CD4-positive, alpha-beta T cell treated with Interleukin-15 for 4 hours (primary cell): Measurements from ENCODE around the gene MYCN.

ENCODE experiments used
- DNase-seq: peaks from one replicate; pipeline ENCODE4 v3.0.0-alpha.2; 2020; ENCODE audit warnings: low spot score

Gene MYCN

DNA sequence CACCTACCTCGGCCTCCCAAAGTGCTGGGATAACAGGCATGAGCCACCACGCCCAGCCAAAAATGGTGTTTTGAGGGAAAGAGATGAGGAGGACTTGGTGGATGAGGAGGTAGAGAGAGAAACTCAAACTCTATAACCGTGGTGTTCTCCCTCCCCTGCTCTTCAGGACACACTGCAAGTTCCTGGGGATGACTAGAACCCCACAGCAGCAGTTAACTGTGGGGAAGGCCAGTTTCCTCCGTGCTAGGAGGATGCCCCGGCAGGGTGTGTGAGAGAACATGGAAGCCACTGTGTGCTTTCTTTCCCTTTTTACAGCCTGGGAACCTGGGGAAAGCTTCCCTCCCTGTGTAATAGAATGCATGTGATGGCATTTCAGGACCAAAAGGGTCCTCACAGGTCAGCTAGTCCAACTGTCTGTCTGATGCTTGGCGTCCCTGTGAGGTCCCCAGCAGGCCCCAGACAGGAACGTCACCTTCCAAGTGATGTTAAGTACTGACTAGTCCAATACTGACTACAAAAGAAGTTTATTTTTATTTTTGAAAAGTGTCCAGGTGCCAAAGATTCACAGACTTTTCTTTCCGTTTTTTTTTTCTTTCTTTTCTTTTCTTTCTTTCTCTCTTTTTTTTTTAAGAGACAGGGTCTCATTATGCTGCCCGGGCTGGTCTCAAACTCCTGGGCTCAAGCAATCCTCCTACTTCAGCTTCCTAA, 38.9 kb downstream of the MYCN start:
- DNase-seq = no peak

DNA sequence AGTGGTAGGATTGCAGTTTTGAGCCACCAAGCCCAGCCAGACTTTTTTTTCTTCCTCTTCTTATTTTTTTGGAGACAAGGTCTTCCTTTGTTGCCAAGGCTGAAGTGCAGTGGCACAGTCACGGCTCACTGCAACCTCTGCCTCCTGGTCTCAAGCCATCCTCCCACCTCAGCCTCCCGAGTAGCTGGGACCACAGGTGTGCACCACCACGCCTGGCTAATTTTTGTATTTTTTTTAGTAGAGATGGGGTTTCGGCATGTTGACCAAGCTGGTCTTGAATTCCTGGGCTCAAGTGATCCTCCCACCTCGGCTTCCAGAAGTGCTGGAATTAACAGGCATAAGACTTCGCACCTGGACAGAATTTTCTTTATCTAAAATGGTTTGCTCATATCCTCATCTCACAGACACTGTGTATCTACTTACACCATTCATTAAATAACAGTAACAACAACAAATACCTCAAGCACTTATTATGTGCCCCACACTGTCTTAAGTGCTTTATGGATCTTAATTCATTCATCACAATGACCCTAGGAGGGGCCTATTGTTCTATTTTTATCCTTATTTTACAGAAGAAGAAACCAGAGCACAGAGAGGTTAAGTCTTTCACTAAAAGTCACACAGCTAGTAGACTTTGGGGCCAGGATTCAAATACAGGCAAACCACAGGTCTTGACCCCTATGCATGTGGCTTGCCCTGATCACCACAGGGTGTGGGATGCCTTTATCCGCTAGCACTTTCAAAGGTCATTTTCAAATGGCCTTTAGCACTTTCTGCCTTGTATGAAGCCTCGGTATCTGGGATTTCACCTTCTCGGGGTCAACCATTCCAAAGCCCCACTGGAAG, 39.6 kb downstream of the MYCN start:
- no peak for DNase-seq

DNA sequence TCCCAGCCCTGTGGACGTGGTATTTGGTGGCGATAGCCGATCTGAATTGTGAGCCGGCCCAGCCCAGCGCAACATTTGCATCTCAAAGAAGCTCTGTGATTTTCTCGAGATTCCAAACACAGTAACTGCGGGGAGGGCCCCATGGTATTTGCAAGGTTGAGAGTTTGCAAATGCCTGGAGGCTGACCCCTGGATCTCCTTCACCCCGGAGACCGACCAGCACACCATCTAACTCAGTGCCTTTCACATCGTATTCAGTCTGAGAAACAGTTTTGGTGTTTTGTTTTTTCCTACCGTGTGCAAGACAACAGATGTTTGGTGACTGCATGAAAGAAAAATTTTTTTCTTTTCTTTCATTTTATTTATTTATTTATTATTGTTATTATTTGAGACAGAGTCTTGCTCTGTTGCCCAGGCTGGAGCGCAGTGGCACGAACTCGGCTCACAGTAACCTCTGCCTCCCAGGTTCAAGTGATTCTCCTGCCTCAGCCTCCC, 40.3 kb downstream of the MYCN start:
- DNase-seq = no peak

DNA sequence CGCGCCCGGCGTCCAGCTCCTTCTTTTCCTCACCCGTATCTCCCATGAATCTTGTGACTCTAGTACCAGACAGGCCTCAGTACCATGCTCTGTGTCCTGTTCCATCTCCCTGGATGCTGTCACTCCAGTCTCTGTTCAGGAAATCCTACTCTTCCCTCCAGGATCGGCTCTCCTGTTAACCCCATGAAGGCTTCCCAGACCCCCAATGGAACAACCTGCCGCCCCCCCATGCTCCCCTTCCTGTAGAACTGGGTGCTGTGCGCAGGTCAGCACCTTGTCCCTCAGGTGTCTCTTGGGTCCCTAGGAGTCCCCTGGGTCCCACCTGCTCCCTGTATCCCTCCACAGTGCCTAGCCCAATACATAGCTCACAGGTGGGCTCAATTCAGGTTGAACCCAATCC, 41.3 kb downstream of the MYCN start:
- no peak for DNase-seq

DNA sequence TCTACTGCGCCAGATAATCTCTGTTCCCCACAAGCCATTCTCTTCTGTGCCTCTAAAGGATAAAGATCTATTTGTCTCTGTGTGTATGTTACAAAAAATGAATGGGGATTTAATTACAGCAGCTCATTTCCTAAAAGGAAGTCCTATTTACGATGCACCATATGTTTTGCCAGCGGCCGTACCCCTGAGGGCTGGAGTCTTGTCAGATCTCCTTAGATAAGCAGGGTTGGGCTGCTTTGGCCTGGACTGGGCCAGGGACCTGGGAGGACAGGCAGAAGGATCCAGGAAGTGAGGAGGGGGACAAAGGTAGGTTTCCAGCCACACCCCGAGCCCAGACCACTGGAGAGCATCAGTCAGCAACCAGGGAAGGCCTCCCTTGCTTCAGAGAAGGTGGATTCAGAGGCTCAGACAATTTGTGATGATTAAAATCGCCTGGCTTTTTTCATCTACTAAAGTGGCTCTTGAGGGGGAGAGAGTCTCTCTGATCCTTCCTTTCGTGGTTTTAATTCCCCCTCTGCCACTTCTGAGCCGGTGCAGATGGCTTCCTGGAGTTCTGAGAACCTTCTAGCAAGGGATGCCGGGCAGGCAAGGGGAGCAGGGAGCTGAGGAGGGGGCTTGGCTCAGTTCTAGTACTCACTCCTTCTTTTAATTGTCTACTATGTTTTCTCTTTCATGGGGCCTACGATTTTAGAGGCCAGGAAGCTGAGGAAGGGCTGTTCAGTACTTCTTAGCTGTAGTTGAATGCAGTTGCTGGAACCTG, 42.1 kb downstream of the MYCN start:
- DNase-seq = no peak

DNA sequence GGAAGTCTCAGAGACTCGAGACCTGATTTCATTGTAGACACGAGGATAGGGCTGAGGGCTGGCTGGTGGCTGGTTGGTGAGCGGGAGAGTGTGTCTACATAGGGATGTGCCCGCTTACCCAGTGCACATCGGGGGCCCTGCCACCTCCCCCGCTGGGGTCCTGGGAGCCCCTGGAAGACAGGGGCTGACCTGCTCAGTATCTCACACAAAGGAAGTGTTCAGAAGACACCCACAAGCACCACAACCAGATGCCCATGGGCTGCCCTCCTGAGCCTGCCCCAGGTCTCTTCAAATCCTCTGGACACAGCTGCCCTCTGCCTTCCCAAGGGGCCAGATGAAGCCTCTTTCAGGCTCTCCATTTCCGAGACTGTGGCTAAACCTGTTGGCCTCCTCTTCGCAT, 43.1 kb downstream of the MYCN start:
- no peak for DNase-seq

DNA sequence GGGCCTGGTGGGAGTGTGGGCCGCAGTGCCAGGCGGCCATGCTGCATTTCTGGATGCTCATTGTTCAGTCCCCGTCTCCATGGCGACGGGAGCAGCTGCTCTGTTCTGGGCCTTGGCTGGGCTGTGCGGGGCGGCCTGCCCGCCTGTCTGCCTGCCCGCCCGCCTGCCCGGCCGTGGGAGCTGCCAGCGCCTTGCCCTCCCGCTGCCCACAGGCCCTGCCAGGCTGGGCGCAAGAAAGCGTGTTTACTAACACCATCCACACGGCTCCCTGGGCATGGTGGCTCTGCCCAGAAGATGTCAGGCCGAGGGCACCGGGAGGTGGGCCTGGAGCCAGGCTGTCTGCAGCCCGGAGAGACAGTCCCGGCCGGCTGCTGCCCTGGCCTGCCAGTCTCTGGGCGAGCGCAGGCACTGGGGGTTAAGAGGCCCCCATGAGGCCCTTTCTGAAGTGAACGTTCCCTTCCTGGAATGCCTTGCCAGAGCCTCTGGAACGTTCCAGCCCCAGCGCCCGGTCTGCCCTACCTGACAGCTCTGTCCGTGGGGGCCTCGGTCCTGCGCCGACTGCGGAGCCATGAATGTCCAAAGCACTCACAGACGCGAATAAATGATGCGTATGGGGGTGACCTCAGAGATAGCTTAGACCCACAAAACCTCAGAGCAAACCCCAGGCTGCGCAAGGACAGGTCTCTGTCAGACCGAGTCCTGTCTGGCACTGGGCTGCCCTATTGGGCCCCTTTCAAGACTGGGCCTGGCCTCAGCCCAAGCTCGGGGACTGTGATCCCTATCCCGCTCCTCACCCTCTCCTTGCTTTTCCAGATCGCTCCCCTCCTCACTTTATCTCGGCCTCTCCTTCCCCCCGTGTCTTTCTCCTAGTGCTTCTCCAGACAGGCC, 44.3 kb downstream of the MYCN start:
- no peak for DNase-seq

DNA sequence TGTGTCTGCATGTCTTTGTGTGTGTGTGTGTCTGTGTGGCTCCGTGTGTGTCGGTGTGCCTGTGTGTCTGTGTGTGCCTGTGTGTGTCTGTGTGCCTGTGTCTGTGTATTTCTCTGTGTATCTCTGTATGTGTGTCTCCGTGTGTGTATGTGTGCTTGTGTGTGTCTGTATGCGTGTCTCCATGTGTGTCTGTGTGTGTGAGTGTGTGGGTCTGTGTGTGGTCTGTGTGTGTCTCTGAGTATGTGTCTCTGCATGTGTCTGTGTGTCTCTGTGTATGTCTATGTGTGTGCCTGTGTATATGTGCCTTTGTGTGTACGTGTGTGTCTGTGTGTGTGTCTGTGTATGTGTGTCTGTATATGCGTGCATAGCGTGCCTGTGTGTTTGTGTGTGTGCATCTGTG, 45.2 kb downstream of the MYCN start:
- DNase-seq = no peak

DNA sequence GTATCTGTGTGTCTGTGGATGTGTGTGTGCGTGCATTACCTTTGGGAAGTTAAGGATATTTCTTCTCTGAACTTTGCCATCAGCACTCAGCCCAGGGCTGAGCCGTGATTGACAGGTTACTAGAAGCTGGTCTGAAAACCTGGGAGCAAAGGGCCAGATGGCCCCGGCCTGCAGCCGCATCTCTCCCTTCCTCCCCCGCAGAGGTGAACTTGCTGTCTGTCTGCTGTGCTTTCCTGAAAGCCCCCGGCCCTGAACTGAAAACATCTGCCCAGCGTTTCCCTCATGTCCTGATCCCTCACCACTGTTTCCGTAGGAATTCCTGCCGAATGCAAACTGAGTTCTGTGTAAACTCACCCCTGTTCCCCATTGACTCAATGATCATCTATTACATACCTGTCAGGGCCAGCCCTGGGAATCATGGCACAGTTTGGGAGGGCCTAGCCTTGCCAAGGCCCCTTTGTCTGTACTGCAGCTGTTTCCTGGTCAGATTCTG, 45.8 kb downstream of the MYCN start:
- no peak for DNase-seq

DNA sequence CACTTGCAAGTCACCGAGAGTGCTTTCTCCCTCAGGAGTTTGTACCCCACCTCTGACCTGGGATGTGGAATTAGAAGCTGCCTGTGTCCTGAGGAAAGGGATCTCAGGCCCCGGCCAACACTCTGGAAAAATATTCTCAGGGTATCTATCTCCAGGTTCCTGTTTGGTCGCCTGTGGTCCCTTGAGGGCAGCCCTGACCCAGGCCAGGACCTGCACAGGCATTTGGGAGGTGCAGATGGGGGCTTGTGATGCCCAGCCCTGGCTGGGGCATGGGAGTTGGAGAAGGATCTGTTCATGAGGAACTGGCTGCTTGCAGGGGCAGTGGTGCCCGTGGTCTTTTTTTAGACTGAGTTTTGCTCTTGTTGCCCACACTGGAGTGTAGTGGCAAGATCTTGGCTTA, 46.3 kb downstream of the MYCN start:
- DNase-seq = no peak

DNA sequence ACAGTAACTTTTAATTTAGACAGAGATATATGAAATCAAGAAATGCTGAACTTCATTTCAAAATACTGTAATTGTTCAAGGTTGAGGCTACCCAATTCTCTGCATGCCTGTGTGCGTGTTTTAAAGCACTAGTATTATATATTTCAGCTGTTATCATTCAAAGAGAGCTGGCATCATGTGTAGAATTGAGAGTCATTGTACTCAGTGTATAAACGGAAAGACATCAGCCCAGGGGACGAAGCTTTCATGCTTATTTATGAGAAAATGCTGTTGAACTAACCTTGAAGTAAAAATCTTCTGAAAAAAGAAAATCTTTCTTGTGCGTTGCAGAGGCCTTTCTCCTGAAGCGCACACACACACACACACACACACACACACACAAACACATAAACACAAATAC, 48.4 kb downstream of the MYCN start:
- DNase-seq = no peak

DNA sequence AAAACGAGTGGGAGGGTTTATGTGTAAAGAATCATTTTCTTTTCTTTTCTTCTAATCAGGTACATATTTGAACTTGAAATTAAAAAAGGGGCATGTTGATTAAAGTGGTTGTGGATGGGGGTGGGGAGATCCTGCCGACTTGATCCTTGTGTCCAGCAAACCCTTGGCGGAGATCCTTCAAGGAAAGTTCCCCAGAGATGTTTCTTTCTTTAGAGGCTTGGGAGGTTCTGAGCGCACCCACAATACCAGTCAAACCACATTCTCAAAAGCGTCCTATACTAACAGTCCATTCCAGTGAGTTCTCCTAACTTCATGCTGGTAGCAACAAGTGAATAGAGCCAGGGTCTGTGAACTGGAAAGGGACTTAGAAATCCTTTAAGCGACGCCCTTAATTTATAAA, 49.2 kb downstream of the MYCN start:
- DNase-seq = no peak

DNA sequence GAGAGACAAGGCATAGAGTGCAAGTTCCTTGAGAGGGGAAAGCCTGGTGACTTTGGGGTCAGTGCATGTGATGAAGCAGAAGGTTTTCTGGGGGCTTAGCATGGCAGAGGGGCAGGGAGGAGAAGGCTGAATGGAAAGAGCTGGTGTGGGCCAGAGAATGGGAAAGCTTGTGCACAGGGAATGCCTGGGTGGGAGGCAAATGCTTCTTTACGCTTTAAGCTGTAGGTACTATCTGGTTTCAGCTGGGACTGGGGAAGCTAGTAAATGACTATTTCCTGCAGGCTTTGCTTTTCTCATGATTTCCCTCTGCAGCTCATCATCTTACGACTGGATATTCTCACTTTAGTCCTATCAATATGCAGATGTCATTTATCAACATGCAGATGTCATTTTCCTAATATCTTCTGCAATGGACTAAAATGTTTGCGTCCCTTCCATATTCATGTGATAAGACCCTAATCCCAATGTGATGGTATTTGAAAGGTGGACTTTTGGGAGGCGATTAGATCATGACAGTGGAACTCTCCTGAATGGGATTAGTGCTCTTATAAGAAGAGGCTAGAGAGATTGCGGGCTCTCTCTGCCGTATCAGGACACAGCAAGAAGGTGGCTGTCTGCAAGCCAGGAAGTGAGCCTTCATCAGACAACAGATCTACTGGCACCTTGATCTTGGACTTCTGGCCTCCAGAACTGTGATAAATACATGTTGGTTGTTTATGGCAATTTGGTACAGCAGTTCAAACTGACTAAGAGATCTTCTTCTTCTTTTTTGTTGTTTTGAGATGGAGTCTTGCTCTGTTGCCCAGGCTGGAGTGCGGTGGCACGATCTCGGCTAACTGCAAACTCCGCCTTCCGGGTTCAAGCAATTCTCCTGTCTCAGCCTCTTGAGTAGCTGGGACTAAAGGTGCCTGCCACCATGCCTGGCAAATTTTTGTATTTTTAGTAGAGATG, 50.1 kb downstream of the MYCN start:
- no peak for DNase-seq

DNA sequence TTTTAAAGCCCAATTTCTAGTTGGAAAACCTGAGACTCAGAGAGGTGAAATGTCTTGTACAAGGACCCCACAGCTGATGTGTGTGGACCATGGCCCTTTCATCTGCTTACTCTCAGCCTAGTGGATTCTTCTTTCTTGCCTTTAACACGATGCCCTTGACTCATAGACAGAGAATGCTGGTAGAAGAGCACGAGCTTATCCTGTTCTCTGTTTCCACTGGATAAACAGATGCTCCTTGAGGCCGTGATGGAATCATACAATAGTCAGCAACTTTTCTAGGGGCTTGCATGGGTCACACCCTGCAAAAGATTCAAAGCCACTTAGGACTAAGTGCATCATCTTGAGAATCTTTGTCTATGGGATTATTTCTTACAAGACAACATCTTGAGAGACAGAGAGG, 50.9 kb downstream of the MYCN start:
- DNase-seq = no peak

DNA sequence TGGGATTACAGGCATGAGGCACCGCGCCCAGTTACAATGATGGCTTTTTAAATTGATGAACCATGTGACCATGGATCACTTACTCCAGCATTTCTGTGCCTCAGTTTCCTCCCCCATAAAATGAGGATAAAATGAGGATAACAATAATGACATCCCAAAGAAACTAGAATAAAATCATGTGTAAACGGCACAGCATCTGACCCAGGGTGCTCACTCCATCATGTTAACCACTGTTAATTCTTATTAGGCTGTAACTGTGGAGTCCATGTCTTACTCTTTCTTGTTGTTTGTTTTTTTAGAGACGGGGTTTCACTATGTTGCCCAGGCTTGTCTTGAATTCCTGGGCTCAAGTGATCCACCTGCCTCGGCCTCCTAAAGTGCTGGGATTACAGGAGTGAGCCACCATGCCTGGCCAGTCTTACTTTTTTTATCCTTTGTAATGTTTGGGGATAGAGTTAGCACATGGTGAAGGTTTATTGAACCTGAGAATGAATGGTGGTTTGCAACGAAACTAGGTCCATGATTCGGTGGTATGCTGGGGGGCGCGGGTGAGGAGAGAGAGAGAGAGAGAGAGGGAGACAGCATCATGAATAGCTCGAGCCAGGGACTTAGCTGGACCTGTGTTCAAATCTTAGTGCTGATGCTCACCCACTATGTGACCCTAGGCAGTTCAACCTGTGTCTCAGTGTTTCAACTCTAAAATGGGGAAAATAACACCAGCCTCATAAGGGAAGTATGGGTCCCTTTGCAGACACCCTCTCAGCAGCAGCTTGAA, 52.3 kb downstream of the MYCN start:
- no peak for DNase-seq

DNA sequence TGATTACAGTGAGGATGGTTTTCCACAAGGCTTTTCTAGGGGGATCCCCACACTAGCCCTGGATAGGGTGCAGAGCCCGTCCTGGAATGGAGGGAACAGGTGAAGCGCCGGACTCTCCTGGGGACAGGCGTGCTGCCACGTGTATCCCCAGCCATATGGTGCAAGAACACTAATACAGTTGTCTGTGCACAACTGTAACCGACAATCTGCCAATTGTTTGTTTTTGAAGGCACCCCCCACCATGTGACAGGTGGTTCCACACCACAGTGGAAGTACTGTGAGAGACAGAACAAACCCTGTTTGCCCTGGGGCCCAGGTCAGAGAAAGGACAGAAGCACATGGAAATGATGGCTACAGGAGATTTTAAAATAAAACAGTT, 52.9 kb downstream of the MYCN start:
- DNase-seq = no peak

DNA sequence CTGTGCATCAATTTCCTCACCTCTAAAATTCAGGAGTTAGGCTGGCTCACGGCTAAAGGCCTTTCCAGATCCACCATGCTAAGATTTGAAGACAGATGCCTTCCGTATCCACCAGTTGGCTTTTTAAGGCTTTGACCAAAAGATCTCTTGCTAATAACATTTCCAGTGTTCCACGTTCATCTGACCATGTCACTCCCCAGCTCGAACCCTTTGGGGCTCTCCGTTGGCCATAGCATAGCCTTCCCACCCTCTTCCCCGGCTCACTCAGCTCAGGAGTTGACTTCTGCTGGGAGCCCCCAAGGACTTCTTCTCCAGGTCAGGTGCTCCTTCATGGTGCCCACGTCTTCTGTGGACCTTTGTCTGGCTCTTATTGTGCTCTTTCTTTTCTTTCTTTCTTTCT, 53.3 kb downstream of the MYCN start:
- no peak for DNase-seq

DNA sequence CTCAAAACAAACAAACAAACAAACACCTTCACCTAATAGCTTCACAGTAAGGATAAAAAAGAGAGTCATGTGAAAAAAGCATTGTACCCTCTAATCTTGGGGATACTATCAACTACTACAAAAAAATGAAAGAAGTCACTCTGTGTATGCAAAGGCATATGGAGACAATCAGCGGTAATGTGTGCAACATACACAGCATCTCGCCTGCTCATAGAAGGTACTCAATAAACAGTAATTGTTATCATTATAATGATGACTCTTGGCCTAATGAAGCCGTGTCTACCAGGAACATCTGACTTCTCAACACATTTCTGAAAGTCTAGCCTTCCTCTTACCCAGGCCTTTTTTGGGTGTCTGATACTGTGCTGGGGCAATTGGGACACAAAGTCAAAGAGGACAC, 55.3 kb downstream of the MYCN start:
- DNase-seq = no peak
